Activated naive CD4-positive, alpha-beta T cell treated with Interleukin-2 at 50 U/mL for 16 hours (primary cell): ENCODE measurements around the gene DNM2.
"Not testable (repeated sequence)": the region's sequence is repeated elsewhere in the genome, so short reads cannot be mapped to it uniquely, and the experiment has no call there.

Source experiments
- DNase-seq: peaks from one replicate; pipeline ENCODE4 v3.0.0-alpha.2; 2020

Gene DNM2

GRCh38 chr19:10726268-10726667 is 8.4 kb downstream of the DNM2 start:
- DNase-seq = no peak

- DNase-seq = no peak
These were observed 9.9 kb downstream of the DNM2 start for GRCh38 chr19:10727685-10728201.

- no peak for DNase-seq
These were observed 11.5 kb downstream of the DNM2 start for GRCh38 chr19:10729411-10729810.

- no peak for DNase-seq
These were observed 13.1 kb downstream of the DNM2 start for GRCh38 chr19:10730932-10731331.

DNA sequence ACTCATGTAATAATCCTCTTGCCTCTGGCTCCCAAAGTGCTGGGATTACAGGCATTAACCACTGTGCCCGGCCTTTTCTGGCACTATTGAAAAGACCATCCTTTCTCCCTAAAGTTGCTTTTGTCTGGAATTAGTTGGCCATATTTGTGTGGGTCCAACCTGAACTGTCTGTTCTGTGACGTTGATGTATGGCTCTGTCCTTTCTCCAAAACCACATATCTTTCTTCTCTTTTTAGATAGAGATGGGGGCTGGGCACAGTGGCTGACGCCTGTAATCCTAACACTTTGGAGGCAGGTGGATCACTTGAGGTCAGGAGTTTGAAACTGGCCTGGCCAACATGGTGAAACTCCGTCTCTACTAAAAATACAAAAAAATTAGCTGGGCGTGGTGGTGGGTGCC is 17.9 kb downstream of the DNM2 start:
- no peak for DNase-seq

- no peak for DNase-seq
These were observed 18.3 kb downstream of the DNM2 start for GRCh38 chr19:10736189-10736588.

GRCh38 chr19:10736916-10737551 is 19.2 kb downstream of the DNM2 start:
- DNase-seq = no peak

- DNase-seq = no peak
These were observed 19.8 kb downstream of the DNM2 start for GRCh38 chr19:10737722-10738121.

DNA sequence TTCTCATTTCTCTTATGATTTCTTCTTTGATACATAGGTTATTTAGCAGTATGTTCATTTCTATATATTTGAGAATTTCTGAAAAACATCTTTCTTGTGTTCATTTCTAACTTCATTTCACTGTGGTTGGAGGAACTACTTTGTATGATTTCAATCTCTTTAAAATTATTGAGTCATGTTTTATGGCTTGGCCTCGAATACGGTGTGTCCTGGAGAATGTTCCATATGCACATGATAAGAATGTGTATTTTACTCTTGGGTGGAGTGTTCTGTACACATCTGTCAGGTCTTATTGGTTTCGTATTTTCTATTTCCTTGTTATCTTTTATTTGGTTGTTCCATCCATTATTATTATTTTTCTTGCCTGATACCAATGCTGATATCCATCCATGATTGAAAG is 22.9 kb downstream of the DNM2 start:
- DNase-seq = no peak

- no peak for DNase-seq
These were observed 24.6 kb downstream of the DNM2 start for GRCh38 chr19:10742476-10742875.

- no peak for DNase-seq
These were observed 26.4 kb downstream of the DNM2 start for GRCh38 chr19:10744253-10744798.

DNA sequence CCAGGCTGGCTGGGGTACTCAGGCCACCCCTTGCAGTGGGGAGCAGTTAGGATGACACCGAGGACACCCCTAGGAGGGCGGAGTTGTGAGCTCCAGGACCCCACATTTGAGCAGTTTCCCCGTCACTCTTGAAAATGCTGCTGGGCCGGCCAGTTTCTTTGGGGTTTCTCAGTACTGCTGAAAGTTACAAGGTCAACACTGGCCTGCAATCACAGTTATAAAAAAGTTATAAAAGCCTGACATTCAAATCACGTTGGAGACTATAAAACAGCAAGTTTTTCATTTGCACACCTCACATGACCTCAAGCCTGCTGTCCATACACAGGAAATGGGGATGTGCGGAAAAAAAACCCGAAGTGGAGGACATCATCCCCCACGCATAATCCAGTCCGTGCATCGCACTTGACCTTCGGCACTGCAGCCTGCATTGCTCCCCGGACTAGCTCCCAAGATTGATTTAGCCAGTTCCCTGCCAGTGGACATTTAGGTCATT is 27.0 kb downstream of the DNM2 start:
- no peak for DNase-seq

- DNase-seq = not testable (repeated sequence)
These were observed 28.6 kb downstream of the DNM2 start for GRCh38 chr19:10746437-10746836.

GRCh38 chr19:10747271-10747670 is 29.4 kb downstream of the DNM2 start:
- no peak for DNase-seq

GRCh38 chr19:10747674-10748073 is 29.8 kb downstream of the DNM2 start:
- no peak for DNase-seq

GRCh38 chr19:10748195-10748926 is 30.5 kb downstream of the DNM2 start:
- DNase-seq = no peak

- DNase-seq = no peak
These were observed 31.1 kb downstream of the DNM2 start for GRCh38 chr19:10748927-10749434.

DNA sequence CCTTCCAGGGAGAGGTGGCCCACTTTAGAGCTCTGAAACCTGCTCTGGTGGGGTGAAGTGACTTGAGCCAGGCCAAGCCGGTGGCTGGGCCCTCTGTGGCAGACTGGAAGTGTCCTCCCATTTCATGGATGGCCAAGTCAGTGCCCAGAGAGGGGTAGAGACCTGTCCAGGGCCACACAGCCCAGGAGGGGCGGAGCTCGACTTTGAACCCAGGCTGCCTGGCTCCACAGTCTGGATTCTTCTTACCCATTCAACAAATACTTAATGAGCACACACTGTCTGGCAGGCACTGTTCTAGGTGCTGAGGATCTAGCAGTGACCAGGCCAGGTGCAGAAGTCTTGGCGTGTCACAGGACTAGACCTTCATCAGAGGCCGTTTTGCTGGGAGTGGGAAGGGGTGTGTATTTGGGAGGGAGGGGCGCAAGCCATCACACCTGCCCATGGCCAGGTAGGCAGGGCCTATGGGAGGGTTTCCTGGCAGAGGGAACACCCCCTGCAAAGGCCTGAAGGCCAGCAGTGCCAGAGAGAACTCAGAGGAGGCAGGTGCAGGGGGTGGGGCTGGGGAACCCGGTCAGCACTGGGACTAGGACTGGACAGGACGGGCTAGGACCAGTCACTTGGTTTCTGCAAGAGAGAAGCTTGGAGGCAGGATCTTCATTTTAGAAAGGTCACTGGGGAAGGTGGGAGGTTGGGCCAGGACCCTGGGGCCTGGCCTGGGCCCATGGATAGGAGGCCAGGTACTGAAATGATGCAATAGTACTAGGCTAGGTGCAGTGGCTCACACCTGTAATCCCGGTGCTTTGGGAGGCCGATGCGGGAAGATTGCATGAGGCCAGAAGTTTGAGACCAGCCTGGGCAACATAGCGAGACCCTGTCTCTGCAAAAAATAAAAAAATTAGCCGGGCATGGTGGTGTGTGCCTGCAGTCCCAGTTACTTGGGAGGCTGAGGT is 31.8 kb downstream of the DNM2 start:
- no peak for DNase-seq

- no peak for DNase-seq
These were observed 33.5 kb downstream of the DNM2 start for GRCh38 chr19:10751109-10751953.

DNA sequence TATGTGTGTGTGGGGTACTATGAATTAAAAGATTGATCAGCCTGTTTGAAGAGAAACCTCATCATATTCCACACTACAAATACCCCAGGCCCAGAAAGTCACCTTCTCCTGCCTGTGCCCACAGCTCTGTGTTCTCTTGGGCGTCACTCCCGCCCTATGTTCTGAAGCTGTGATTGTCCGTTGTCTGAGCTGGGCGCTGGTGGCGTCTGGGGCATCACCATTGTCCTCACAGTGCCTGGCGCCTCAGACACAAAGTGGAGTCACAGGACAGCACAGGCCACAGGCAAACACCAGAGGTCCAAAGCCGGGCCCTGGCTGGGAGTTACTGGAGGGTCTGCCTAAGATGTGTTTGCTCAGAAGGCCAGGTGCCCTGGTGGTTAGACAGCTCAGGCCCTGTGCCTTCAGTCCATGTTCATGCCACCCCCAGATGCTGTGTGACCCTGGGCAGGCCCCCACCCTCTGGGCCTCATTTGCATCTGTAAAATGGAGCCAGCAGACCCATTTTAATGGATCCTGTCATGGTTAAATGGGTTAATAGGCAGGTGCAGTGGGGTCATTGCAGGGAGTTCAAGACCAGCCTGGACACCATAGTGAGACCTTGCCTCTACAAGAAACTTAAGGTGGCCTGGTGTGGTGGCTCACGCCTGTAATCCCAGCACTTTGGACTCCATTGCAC is 34.5 kb downstream of the DNM2 start:
- no peak for DNase-seq
